WTC11 (cell line): Measurements from ENCODE around the gene PRAME. TPM values are rescaled to one million over a fixed set of nuclear protein-coding genes. Genes with fewer than 3 reads are reported as not detected.
A peak's percentile ranks its signal among the peaks of the same experiment; 100 is the strongest.

ENCODE experiments used
- ATAC-seq: fragments of 200-7000 bp; cut with Tn5 transposase; 2 replicates; pipeline ENCODE4 v1.10.0; 2021; ENCODE audit warnings: mild to moderate bottlenecking, moderate library complexity
- CTCF ChIA-PET: fragments of 300-600 bp; sonication (Branson Sonifier 250); formaldehyde crosslinking; loops from one replicate; lab custom pipeline; 2021; ENCODE audit warnings: antibody characterized with exemption; lab: Charles Lee
- POLR2A ChIA-PET: fragments of 350-600 bp; sonication (Branson Sonifier 250); formaldehyde crosslinking; loops from one replicate; lab custom pipeline; 2021; ENCODE audit warnings: antibody characterized with exemption; lab: Charles Lee
- DNase-seq: peaks from one replicate; pipeline ENCODE4 v3.0.0; 2021; ENCODE audit warnings: low spot score
- H3K27ac Mint-ChIP-seq: 2 replicates; pipeline ENCODE4 v1.8.0; 2021; ENCODE audit warnings: mixed read lengths
- H3K27me3 Mint-ChIP-seq: 2 replicates; pipeline ENCODE4 v1.8.0; 2021; ENCODE audit warnings: low read depth, mild to moderate bottlenecking, moderate library complexity, mixed read lengths
- H3K36me3 Mint-ChIP-seq: 2 replicates; pipeline ENCODE4 v1.8.0; 2021; ENCODE audit warnings: mixed read lengths
- H3K4me1 Mint-ChIP-seq: 2 replicates; pipeline ENCODE4 v1.8.0; 2022; ENCODE audit warnings: mixed read lengths
- H3K4me3 Mint-ChIP-seq: 2 replicates; pipeline ENCODE4 v1.8.0; 2021; ENCODE audit warnings: mild to moderate bottlenecking, moderate library complexity, mixed read lengths
- H3K9me3 Mint-ChIP-seq: 2 replicates; pipeline ENCODE4 v1.8.0; 2021; ENCODE audit warnings: mixed read lengths
- ATF2 ChIP-seq: sonication (generic); formaldehyde crosslinking; IDR thresholded peaks from 2 replicates; pipeline ENCODE4 v1.8.1; 2022; ENCODE audit warnings: low read depth, missing genetic modification reagents, borderline replicate concordance
- CDX4 ChIP-seq: fragments of 250-450 bp; sonication (Bioruptor Pico); IDR thresholded peaks from 2 replicates; pipeline ENCODE4 v1.9.0; 2021; ENCODE audit warnings: moderate library complexity, mild to moderate bottlenecking, inconsistent platforms, borderline replicate concordance
- E2F1 ChIP-seq: sonication (generic); formaldehyde crosslinking; IDR thresholded peaks from 2 replicates; pipeline ENCODE4 v1.8.0; 2022; ENCODE audit warnings: mild to moderate bottlenecking, missing genetic modification reagents
- ELF4 ChIP-seq: sonication (generic); formaldehyde crosslinking; IDR thresholded peaks from 2 replicates; pipeline ENCODE4 v1.8.1; 2022; ENCODE audit warnings: low read depth, mild to moderate bottlenecking, moderate library complexity, missing genetic modification reagents
- ESRRA ChIP-seq: sonication (generic); formaldehyde crosslinking; IDR thresholded peaks from 2 replicates; pipeline ENCODE4 v1.8.1; 2022; ENCODE audit warnings: mild to moderate bottlenecking, missing genetic modification reagents, borderline replicate concordance
- FOXK1 ChIP-seq: sonication (generic); formaldehyde crosslinking; IDR thresholded peaks from 2 replicates; pipeline ENCODE4 v1.8.0; 2022; ENCODE audit warnings: mild to moderate bottlenecking, moderate library complexity, missing genetic modification reagents
- GABPB1 ChIP-seq: sonication (generic); formaldehyde crosslinking; IDR thresholded peaks from 2 replicates; pipeline ENCODE4 v1.8.1; 2023; ENCODE audit warnings: mild to moderate bottlenecking, missing genetic modification reagents
- HMGA2 ChIP-seq: fragments of 250-450 bp; sonication (Bioruptor Pico); IDR thresholded peaks from 2 replicates; pipeline ENCODE4 v1.4.0; 2021; ENCODE audit warnings: mild to moderate bottlenecking, moderate library complexity
- KAT7 ChIP-seq: sonication (generic); formaldehyde crosslinking; IDR thresholded peaks from 2 replicates; pipeline ENCODE4 v1.8.1; 2023; ENCODE audit warnings: missing genetic modification reagents, mild to moderate bottlenecking, borderline replicate concordance
- MYBL2 ChIP-seq: sonication (generic); formaldehyde crosslinking; IDR thresholded peaks from 2 replicates; pipeline ENCODE4 v1.8.1; 2023; ENCODE audit warnings: mild to moderate bottlenecking, moderate library complexity, missing genetic modification reagents
- NR1H2 ChIP-seq: sonication (generic); formaldehyde crosslinking; IDR thresholded peaks from 2 replicates; pipeline ENCODE4 v1.9.0; 2021; ENCODE audit warnings: mild to moderate bottlenecking, moderate library complexity, missing genetic modification reagents
- NR2C2 ChIP-seq: sonication (generic); formaldehyde crosslinking; IDR thresholded peaks from 2 replicates; pipeline ENCODE4 v1.8.0; 2022; ENCODE audit warnings: mild to moderate bottlenecking, missing genetic modification reagents
- RELA ChIP-seq: sonication (generic); formaldehyde crosslinking; IDR thresholded peaks from 2 replicates; pipeline ENCODE4 v1.8.1; 2022; ENCODE audit warnings: missing genetic modification reagents, mild to moderate bottlenecking, borderline replicate concordance
- SOX15 ChIP-seq: fragments of 250-450 bp; sonication (Bioruptor Pico); IDR thresholded peaks from 2 replicates; pipeline ENCODE4 v1.9.0; 2021; ENCODE audit warnings: mild to moderate bottlenecking
- STAT6 ChIP-seq: sonication (generic); formaldehyde crosslinking; conservative IDR thresholded peaks from 2 replicates; pipeline ENCODE4 v1.8.1; 2023; ENCODE audit warnings: mild to moderate bottlenecking, low read depth, missing genetic modification reagents, moderate library complexity
- ZNF219 ChIP-seq: sonication (generic); formaldehyde crosslinking; IDR thresholded peaks from 2 replicates; pipeline ENCODE4 v1.8.0; 2023; ENCODE audit warnings: missing genetic modification reagents, mild to moderate bottlenecking, borderline replicate concordance
- ZNF425 ChIP-seq: fragments of 250-450 bp; sonication (Bioruptor Pico); conservative IDR thresholded peaks from 2 replicates; pipeline ENCODE4 v1.9.0; 2021; ENCODE audit warnings: mild to moderate bottlenecking
- total RNA-seq: library from RNA; stranded (reverse); gene quantifications from 3 replicates; pipeline ENCODE4 v1.2.3, GENCODE V29; 2021

PRAME gene
- total RNA-seq, 1 experiment from 2014 or later: 1.5 TPM

GRCh38 chr22:22552630-22553029, 6.4 kb downstream of the PRAME start:
- no peak for TF ChIP-seq E2F1 (CRISPR knock-in tag)
- no peak for TF ChIP-seq ATF2 (CRISPR knock-in tag)
- no peak for TF ChIP-seq MYBL2 (CRISPR knock-in tag)
- H3K27me3 Mint-ChIP-seq: peaks cover 94% of the 10 kb centered on the region
- DNase-seq: peak; percentile 50
- peak; percentile 95 for ATAC-seq
- 0 out of 2 replicates have a peak, but pooled peaks cover 3% of the 10 kb centered on the region for H3K9me3 Mint-ChIP-seq
- no peaks in the 10 kb centered on the region for H3K4me1 Mint-ChIP-seq
- ChIA-PET CTCF (interaction anchor here (0.9 to 1.7 kb wide), 16 partner anchors 24 to 452 kb away, joined by 3 to 31 read pairs (median 4); partner anchors contain the start of genes ZNF280A and ZNF280B), POLR2A (interaction anchor here (0.6 kb wide), 1 partner anchor 15 kb away, joined by 5 read pairs; no protein-coding TSS in a partner anchor)
- no peak overlapping the region for H3K27ac Mint-ChIP-seq
- H3K36me3 Mint-ChIP-seq: no peaks in the 10 kb centered on the region
- H3K4me3 Mint-ChIP-seq: no peak overlapping the region

GRCh38 chr22:22550789-22551434, 8.2 kb downstream of the PRAME start:
- no peaks in the 10 kb centered on the region for H3K4me1 Mint-ChIP-seq
- no peak overlapping the region for H3K4me3 Mint-ChIP-seq
- DNase-seq (no peak), ATAC-seq (no peak)
- H3K27me3 Mint-ChIP-seq: peaks cover 97% of the 10 kb centered on the region
- CTCF ChIA-PET: no interaction called here
- POLR2A ChIA-PET: no interaction called here
- H3K9me3 Mint-ChIP-seq: no peaks in the 10 kb centered on the region
- no peak overlapping the region for H3K27ac Mint-ChIP-seq
- TF ChIP-seq CDX4 (CRISPR knock-in tag): no peak
- no peak for TF ChIP-seq ZNF425 (CRISPR knock-in tag)
- no peak for TF ChIP-seq NR2C2 (CRISPR knock-in tag)
- no peak for TF ChIP-seq ESRRA (CRISPR knock-in tag)
- no peak for TF ChIP-seq ZNF219 (CRISPR knock-in tag)
- no peak for TF ChIP-seq SOX15 (CRISPR knock-in tag)
- TF ChIP-seq HMGA2 (CRISPR knock-in tag): no peak
- TF ChIP-seq RELA (CRISPR knock-in tag): no peak
- no peak for TF ChIP-seq GABPB1 (CRISPR knock-in tag)
- TF ChIP-seq KAT7 (CRISPR knock-in tag): no peak
- TF ChIP-seq FOXK1 (CRISPR knock-in tag): no peak
- TF ChIP-seq STAT6 (CRISPR knock-in tag): no peak
- TF ChIP-seq ELF4 (CRISPR knock-in tag): no peak
- TF ChIP-seq NR1H2 (CRISPR knock-in tag): no peak
- H3K36me3 Mint-ChIP-seq: no peaks in the 10 kb centered on the region
